HUDEP-2 (cell line): ENCODE data around the gene ARAP1.

Experiments used
- DNase-seq, 76 experiments: peaks; one replicate each; lab custom pipeline; 2025; ENCODE audit not compliant: unreplicated experiment in 76 of 76; lab: John Stamatoyannopoulos, UW

ARAP1 gene

DNA sequence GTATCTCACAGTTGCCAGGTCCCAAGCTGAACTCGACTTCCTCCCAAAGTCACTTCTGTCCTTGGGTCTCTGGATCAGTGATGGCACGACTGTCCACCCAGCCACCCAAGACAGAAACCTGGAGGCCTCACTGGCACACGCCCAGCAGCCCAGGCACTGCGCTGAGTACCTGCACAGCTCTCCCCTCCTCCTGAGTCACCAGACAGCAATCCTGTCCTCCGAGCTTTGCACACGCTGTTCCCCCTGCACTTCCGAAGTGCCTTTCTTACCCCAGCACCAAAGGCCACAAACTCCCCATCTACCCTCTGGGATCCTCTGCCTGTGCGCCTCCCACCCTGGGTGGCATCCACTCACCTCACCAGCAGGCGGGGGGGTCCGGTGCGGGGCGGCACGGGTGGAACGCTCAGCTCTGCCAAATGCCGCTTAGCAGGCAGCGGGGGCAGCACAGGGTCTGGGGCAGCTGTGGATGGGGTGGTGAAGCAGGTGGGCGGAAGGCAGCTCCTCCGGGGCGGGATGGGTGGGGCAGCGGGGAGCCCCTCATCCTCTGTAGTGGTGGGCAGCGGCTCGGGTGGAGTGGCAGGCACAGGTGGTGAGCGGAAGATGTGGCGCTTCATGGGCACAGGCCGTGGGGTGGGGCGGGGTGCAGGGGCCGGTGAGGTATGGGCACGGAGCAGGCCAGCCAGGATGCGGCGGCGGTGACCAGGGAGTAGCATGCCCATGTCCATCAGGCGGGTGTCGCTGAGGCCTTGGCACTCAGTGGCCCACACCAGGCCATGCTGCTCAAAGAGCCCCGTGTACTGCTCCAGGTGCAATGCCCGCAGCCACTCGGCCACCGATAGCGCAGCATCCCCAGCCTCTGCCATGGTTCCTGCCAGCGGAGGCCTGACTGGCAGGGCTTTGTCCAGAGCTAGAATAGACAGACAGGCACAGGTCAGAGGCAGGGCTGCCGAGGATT lies 25.7 kb downstream of the ARAP1 start:
- no peak for DNase-seq

DNA sequence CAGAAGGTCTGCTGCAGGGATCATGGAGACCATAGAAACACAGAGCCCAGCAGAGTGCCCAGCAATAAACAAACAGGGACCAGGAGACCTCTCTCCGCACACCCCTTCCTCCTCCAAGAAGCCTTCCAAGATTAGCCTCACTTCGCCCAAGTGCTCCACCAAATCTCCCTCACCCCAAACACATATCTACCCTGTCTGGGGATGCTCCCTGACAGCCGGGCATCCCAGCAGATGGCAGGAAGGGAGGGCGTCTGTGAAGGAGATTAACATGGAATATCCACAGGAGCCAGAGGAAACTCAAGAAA lies 26.5 kb downstream of the ARAP1 start:
- no peak for DNase-seq

DNA sequence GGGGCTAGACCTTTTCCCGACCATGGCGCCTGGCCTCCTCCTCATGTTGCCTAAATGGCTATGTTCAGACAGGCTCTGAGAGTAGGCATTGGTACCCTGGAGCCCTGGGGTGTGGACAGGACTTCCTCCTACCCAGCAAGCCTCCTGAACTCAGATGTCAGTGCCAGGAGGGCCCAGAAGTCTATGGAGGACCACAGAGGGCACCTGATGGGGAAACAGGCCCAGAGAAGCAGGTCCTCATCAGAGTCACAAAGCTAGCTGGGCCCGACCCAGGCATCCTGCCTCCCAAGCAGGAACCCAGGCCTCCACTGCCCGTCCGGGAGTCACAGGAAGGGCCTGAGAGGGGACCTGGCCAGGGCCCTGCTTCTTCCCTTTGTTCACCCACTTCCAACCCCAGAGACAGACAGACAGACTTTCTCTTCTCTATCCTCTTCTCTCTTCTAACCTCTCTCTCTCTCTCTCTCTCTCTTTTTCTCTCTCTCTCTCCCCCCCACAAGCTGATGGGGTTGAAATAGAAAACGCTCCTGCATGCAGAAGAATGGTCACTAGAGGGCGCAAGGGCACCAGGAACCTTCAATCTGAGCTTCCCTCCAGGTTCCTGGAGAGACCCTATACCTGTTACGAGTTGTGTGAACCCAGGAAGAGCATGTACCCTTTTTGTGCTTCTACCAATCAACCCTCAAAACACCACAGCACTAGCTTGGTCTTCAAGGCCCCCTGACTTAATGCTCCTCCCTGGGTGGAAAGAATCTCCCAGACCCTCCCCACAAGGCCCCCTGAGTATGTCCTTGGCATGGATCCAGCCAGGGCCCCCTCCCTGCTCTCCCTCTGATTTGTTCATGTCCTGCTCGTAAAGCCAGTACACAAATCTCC lies 27.1 kb downstream of the ARAP1 start:
- peak in 65 of 76 experiments; percentile 2 to 77 (median 45) for DNase-seq

DNA sequence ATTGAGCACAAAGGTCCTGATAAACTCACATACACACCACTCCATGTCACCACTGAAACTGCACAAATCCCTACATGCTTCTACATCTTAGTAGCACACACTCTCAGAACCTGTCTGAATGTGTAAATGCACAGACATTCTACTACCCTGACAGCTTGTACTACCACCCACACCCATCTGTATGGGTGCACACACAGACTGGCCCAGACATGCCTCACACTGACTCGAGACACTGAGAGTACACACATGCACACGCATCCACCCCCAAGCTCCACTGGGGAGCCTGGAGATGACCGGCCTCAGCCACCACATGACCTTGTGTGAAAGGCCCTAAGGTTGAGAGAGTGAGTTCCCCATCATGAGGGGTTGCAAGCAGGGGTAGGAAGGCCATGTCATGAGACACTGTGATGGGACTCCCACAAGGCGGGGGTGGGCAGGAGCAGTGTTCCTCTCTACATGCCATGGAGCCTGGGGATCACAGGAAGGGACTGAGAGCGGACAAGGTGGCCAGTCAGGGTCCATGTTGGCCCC lies 28.1 kb downstream of the ARAP1 start:
- no peak for DNase-seq

DNA sequence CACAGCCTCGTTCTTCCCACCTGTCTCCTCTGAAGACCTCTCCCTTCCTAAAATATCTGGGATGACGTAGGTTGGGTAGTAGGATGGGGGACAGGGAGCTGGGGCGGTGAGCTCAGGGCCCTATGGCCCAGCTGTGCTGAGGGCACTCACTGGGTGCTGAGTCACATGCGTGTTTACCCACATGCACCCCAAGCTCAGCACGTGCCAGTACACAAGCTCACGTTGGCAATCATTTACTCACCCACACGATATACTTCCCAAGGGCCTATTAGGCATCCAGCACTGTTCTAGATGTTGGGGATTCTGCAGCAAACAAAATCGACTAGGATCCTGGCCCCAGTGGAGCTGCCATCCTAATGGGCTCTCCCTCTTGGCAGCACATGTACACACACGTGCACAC lies 28.7 kb downstream of the ARAP1 start:
- DNase-seq = no peak

DNA sequence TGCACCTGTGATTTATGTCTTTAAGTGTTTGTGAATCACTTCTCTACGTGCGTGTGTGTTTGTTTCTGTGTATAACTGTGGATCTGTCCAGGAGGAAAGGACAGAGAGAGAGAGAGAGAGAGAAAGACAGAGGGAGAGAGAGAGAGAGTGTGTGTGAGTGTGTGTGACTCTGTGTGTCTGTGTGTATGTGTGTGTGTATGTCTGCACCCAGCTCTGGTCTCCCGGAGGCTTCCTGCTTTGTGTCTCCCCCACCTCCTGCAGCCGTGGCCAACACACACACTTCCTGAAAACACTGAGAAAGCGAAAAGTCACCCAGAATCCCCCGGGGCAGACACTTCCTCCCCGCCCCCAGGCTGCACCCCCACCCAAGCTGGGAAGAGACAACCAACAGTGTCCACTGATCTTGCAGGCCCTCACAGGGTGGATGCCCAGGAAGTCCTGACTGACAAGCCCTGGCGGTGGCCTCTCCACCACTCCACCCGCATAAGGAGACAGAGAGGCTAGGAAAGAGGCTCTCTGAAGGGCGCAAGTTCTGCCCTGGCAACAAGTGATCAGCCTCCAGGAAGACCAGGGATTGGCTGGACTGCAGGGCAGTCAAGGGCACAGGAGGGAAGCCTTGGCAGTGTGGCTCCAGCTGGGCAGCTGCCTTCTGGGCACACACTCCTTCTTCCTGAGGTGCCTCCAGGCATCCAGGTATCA lies 30.0 kb downstream of the ARAP1 start:
- peak in 75 of 76 experiments; percentile 29 to 94 (median 77) for DNase-seq

DNA sequence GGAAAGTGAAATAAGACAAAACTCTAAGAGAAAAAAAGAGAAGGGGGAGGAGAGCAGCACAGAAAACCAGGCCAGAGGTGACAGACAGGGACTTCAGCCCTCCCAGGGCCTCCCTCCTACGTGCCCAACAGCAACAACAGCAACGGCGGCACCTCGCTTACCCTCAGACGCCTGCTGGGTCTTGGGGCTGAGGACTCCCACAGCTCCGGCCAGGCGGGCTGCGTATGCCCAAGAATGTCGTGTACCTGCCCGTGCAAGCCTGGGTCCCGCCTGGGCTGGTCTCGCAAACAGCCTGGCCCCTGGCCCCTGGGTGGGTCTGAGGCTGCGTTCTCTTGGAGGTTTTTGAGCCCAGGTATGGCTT lies 30.5 kb downstream of the ARAP1 start:
- DNase-seq = peak in 10 of 76 experiments; percentile 5 to 31 (median 23)

DNA sequence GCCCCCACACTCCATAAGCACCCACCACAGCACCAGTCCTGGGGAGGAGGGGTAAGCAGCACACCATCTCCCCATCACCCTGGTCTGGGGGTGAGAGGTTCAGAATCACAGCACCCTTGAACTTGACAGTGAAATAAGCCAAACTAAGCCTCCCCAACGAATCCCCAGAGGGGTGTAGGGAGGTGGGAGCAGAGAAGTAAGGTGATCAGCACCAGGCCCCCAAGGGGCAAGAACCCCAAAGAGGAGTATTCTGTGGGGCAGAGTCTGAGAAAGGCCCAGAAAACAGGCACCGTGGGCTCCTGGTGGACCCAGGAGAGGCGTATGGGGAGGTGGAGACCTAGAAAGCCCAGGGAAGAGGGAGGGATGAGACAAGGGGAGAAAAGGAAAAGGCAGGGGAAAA lies 30.9 kb downstream of the ARAP1 start:
- DNase-seq = no peak

DNA sequence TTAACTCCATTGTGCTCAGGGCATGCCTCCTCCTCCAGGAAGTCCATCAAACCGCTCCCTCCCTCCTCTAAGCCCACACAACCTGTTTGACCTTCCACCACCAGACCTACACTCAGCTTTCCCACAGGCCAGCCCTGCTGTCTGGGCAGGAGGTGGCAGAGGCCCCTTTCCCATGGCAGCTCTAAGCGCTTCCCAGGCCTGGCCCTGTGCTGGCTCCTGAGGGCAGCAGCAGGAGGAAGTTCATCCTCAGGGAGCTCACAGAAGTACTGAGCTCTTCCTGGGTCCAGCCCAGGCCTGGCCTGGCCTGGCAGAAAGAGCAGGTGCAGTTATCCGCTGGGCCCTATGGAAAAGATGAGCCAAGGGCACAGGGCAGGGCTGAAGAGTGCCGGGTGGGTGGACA lies 31.4 kb downstream of the ARAP1 start:
- no peak for DNase-seq

DNA sequence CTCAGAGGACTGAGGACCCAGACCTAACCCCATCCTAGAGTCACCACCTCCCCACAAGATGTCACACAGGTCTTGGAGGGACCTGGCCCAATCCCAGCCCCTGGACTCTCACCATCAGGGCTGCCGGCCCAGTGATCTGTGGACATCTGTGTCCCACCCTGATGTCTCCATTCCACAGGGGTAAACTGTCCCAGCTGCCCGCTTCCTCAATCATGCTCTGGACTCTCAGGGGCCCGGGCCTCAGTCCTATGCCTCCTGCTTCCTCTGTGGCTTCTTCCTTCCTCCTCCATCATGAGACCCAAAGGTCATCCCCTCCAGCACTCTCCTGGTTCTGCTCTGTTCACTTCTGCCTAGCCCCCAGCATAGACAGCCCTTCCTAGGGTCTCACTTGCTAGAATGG lies 32.2 kb downstream of the ARAP1 start:
- no peak for DNase-seq

DNA sequence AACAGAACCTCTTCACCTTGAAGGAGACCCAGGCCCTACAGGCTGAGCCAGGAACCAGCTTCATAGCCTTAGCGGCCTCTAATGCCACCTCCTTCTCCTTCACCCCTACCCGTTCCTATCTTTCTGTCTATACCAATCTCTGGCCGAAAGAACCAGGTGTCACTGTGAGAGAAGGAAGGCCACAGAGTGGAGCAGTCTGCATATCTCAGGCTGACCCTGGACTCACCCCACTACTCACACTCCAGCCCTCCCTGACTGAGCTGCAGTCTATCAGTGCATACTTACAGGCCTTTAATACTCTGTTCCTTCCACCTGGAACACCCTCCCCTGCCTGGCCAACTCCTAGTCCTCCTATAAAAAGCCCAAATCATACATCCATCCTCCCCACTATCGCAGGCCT lies 32.7 kb downstream of the ARAP1 start:
- DNase-seq = no peak

DNA sequence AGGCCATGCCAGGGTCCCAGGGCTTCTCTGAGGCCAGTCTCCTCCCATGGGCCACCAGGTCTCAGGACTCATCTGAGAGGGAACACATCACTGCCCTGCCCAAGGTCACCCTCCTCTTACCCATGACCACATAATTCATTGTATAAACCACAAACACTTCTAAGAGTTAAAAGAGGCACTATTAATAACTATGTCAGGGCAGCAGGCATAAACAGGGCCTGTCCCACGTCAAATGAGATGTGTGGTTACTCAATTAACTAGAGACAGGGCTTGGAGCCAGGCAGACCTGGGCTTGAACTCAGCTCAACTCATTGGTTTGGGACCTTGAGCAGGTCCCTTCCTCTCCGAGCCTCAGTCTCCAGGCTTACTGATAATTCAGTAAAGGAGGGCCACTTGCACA lies 33.1 kb downstream of the ARAP1 start:
- no peak for DNase-seq

DNA sequence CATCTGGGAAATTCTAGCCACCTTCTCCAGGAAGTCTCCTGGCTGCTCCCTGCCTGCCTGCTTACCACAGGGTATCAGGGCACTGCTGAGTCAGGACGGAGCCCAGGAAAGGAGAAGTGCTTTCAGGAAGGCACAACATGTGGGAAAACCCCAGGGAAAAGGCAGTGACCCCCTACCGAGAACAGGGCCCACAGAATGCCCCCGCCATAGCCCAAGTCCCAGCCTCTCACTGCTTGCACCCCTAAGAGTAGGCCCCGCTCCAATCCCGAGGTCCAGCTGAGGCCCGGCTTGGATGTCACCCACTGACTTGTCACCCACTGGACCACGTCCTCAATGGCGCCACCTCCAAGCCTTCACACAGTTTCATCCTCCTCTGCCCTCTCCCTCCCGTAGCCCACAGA lies 34.1 kb downstream of the ARAP1 start:
- DNase-seq = no peak

DNA sequence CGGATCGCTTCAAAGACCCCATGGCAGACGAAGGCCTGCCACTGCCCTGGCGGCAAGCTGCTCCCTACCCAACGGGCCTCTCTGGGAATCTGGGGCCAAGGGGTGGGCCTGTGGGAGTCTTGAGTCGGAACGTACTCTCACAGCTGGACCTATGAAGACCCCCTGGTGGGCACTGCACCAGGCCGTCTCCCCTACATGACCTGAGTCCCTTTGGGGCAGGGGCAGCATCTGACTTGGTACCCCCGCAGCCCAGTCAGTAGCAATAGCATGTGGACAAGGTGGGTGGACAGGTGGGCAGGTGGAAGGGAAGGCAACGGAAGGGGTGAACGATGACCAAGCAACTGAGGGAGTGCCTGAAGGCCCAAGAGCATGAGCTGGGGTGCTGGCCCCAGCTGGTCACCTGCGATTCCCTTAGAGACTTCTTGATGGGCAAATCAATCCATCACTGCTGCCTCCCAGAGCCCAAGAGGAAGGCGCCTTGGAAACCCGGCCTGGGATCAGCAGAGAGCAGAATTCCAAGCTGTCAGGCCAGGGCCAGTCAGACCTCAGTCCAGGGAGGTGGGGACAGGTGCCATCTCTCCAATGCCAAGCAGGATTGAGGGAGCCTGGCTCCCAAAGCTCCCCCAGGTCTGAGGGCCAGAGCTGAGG lies 35.3 kb downstream of the ARAP1 start:
- DNase-seq = no peak

DNA sequence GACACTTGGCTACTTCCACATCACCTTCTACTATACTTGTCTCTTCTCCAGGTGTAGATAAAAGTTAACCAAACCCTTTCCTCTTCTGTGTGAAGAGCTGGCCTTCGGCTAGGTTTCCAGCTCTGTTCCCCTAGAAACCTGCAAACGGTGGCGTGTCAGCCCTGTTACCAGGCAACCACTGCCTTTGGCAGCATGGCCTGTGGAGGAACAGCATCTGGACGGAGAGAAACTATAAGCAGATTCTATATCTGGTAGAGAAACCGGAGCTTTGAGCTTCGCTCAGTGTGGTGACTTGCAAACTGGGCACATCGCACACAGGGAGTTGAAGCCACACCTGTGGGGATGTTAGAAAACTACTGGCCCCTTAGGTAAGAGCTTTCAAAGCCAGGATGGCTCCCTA lies 35.9 kb downstream of the ARAP1 start:
- no peak for DNase-seq

DNA sequence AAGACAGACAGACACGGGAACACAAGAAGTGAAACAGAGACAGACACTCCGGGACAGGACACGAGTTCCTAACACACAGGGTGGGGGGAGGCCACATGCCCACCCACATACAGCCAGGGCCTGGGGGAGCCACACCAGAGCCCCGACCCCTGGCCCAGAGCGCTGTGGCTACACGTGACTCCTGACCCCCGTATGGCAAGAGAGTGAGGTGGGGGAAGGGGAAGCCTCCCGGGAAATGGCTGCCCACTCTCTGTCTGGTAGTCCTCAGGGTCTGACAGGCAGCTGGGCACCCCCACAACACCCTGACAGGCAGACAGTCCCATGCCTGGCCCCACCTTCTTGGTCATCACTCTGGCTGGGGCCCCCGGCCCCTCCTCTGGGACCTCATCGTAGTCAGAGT lies 39.4 kb downstream of the ARAP1 start:
- DNase-seq = no peak

DNA sequence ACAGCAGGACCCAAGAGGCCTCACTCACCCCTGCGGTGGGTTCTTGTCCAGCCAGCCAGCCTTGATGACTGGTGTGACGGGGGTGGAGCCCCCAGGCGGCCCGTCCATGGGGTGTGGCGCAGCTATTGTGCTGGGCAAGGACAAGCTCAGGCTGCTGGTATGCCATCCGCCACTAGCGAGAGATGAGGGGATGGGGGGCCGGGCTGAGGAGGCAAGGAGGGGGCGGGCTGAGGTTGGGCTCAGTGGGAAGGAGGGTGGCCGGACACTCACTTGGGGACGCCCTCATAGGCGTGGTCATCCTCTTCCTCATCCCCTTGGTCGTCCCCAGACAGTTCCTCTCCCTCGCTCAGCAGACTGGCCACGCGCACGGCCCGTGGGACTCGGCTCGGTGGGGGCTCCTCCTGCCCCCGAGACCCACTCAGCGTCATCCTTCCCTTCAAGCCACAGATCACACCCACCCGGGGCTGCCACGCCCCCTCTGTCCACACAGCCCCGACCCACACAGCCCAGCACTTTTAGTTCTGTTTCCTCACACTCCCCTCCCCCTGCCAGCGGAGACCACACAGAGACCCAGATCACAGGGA lies 39.9 kb downstream of the ARAP1 start:
- DNase-seq = no peak

DNA sequence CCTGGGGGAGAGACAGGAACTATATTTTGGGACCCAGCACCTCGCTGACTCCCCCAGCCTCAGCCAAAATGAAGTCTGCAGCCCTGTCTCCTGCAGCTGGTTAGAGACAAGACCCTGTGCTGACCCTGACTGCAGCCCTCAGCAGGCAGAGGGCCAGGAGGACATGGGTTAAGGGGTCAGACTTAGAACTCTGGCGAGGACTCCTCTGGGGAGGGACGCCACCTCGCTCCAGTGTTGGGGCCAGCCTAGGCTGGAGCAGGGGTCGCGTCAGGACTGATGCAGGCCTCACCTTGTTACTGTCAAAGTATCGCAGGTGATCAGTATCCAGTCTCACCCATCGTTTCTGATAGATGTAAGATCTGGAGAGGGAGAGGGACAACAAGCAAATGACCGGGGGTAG lies 41.1 kb downstream of the ARAP1 start:
- DNase-seq = no peak

DNA sequence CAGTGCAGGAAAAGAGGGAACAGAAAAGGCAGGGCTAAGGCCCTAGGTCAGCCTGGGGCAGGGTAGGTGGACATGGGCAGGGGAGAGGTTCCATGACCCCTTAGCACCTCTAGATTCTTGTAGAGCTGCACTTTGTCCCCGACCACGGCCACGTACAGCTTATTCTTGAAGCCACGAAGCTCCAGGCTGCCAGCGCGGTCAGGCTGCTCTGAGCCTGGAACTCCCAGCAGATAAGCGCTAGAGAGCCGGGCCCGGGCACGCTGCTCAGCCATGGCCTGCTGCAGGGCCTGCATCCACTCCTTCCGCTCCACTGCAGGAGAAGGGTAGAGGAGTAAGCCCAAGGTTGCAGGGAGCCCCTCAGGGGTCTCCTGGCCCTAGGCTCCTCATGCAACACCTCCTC lies 41.9 kb downstream of the ARAP1 start:
- no peak for DNase-seq
